AG04450 (cell line): ENCODE results near the gene NAXD. TPM values are rescaled to one million over a fixed set of nuclear protein-coding genes. Genes with fewer than 3 reads are reported as not detected.

Source experiments
- CTCF ChIA-PET: fragments of 300-600, 350-600 bp; formaldehyde crosslinking; extraction: SDS; loops from one replicate; lab custom pipeline; 2022; ENCODE audit warnings: antibody characterized with exemption, inconsistent platforms; lab: Charles Lee
- POLR2A ChIA-PET: fragments of 350-600 bp; formaldehyde crosslinking; extraction: SDS; loops from one replicate; lab custom pipeline; 2021; ENCODE audit warnings: antibody characterized with exemption, inconsistent platforms; lab: Yijun Ruan, JAX
- DNase-seq: peaks from one replicate; pipeline ENCODE4 v3.0.0-alpha.2; 2011; ENCODE audit warnings: low read depth, low spot score
- H3K27ac ChIP-seq: one replicate; pipeline ENCODE4 v1.5.1; 2012; ENCODE audit warnings: low read depth, low read length, control low read depth
- H3K27me3 ChIP-seq: one replicate; pipeline ENCODE4 v1.6.0; 2012; ENCODE audit warnings: low read length; ENCODE audit not compliant: control insufficient read depth, insufficient read depth
- H3K4me3 ChIP-seq: 2 replicates; pipeline ENCODE4 v1.5.1; 2011; ENCODE audit warnings: mild to moderate bottlenecking, low read depth, low read length, control low read depth
- H3K9me3 ChIP-seq: 2 replicates; pipeline ENCODE4 v1.5.1; 2012; ENCODE audit warnings: low read length; ENCODE audit not compliant: control insufficient read depth, insufficient read depth
- CTCF ChIP-seq: IDR thresholded peaks from 2 replicates; pipeline ENCODE4 v1.5.1; 2011; ENCODE audit warnings: low read depth, low read length, control low read depth, inconsistent platforms
- polyA plus RNA-seq: library from polyadenylated mRNA; depleted of rRNA; stranded (reverse); fragments of >200 nt; gene quantifications from 2 replicates; pipeline ENCODE4 v1.2.3, GENCODE V29; 2011

NAXD gene
- polyA plus RNA-seq, 1 experiment: 35.0 TPM

- POLR2A ChIA-PET: interaction anchor here (0.7 kb wide), 1 partner anchor 91 kb away, joined by 3 read pairs; no protein-coding TSS in a partner anchor
- no peak for DNase-seq
- CTCF ChIA-PET: no interaction called here
These were observed 35.9 kb downstream of the NAXD start for GRCh38 chr13:110651271-110651670.

GRCh38 chr13:110651726-110652230 is 36.4 kb downstream of the NAXD start:
- no peak overlapping the region for H3K4me3 ChIP-seq
- H3K27me3 ChIP-seq: no peaks in the 10 kb centered on the region
- no peaks in the 10 kb centered on the region for H3K9me3 ChIP-seq
- ChIA-PET POLR2A (interaction anchor here (0.7 kb wide), 1 partner anchor 91 kb away, joined by 3 read pairs; no protein-coding TSS in a partner anchor), CTCF (no interaction called here)
- no peak for TF ChIP-seq CTCF
- H3K27ac ChIP-seq: no peak overlapping the region
- DNase-seq: no peak

More at GRCh38 chr13:110651271-110651670, 35.9 kb downstream of the NAXD start:
- no peak for TF ChIP-seq CTCF
- Histone ChIP-seq H3K27me3 (no peaks in the 10 kb centered on the region), H3K27ac (no peak overlapping the region), H3K4me3 (no peak overlapping the region), H3K9me3 (no peaks in the 10 kb centered on the region; the same call in 1 of the 2 replicates)

- no peaks in the 10 kb centered on the region for H3K9me3 ChIP-seq
- no peaks in the 10 kb centered on the region for H3K27me3 ChIP-seq
- no peak for TF ChIP-seq CTCF
- DNase-seq: no peak
- CTCF ChIA-PET: no interaction called here
- no peak overlapping the region for H3K27ac ChIP-seq
- no peak overlapping the region for H3K4me3 ChIP-seq
- POLR2A ChIA-PET: no interaction called here
These were observed 36.9 kb downstream of the NAXD start for GRCh38 chr13:110652231-110652730.

- H3K27ac ChIP-seq: no peak overlapping the region
- no peaks in the 10 kb centered on the region for H3K9me3 ChIP-seq
- no peaks in the 10 kb centered on the region for H3K27me3 ChIP-seq
- TF ChIP-seq CTCF: no peak
- H3K4me3 ChIP-seq: no peak overlapping the region
- CTCF ChIA-PET: no interaction called here
- no peak for DNase-seq
- POLR2A ChIA-PET: no interaction called here
These were observed 37.4 kb downstream of the NAXD start for GRCh38 chr13:110652764-110653163.

- ChIA-PET POLR2A (no interaction called here), CTCF (no interaction called here)
- no peak overlapping the region for H3K4me3 ChIP-seq
- H3K27ac ChIP-seq: no peak overlapping the region
- no peaks in the 10 kb centered on the region for H3K27me3 ChIP-seq
- no peak for DNase-seq
- H3K9me3 ChIP-seq: no peaks in the 10 kb centered on the region
- TF ChIP-seq CTCF: no peak
These were observed 37.9 kb downstream of the NAXD start for GRCh38 chr13:110653271-110653670.
